NCI-H1436 treated with DMSO at 0.1 percent for 48 hours (cell line): ENCODE measurements around the gene SLC6A4.
"Not testable (repeated sequence)": the region's sequence is repeated elsewhere in the genome, so short reads cannot be mapped to it uniquely, and the experiment has no call there.

Source experiments
- DNase-seq: peaks from one replicate; lab custom pipeline; 2025; lab: John Stamatoyannopoulos, UW

SLC6A4 gene

GRCh38 chr17:30219315-30219714 is 16.2 kb downstream of the SLC6A4 start:
- no peak for DNase-seq

- no peak for DNase-seq
Measured at GRCh38 chr17:30218799-30219198, 16.7 kb downstream of the SLC6A4 start.

GRCh38 chr17:30217746-30218245 is 17.7 kb downstream of the SLC6A4 start:
- DNase-seq, result no peak

- no peak for DNase-seq
Measured at GRCh38 chr17:30217054-30217453, 18.4 kb downstream of the SLC6A4 start.

- no peak for DNase-seq
Measured at GRCh38 chr17:30212750-30213149, 22.7 kb downstream of the SLC6A4 start.

- no peak for DNase-seq
Measured at GRCh38 chr17:30211371-30211770, 24.1 kb downstream of the SLC6A4 start.

GRCh38 chr17:30210901-30211300 is 24.6 kb downstream of the SLC6A4 start:
- DNase-seq, result no peak

GRCh38 chr17:30210366-30210765 is 25.1 kb downstream of the SLC6A4 start:
- DNase-seq, result no peak

GRCh38 chr17:30209930-30210329 is 25.6 kb downstream of the SLC6A4 start:
- no peak for DNase-seq

GRCh38 chr17:30208214-30208613 is 27.3 kb downstream of the SLC6A4 start:
- DNase-seq, result no peak

- DNase-seq, result no peak
Measured at GRCh38 chr17:30207655-30208054, 27.8 kb downstream of the SLC6A4 start.

GRCh38 chr17:30203471-30203981 is 32.0 kb downstream of the SLC6A4 start:
- DNase-seq, result no peak

- not testable (repeated sequence) for DNase-seq
Measured at GRCh38 chr17:30200656-30201055, 34.8 kb downstream of the SLC6A4 start.

GRCh38 chr17:30200106-30200505 is 35.4 kb downstream of the SLC6A4 start:
- DNase-seq, result no peak

- no peak for DNase-seq
Measured at GRCh38 chr17:30199600-30199999, 35.9 kb downstream of the SLC6A4 start.

GRCh38 chr17:30197416-30197815 is 38.1 kb downstream of the SLC6A4 start:
- DNase-seq, result no peak

GRCh38 chr17:30196504-30196903 is 39.0 kb downstream of the SLC6A4 start:
- DNase-seq, result no peak

- no peak for DNase-seq
Measured at GRCh38 chr17:30191072-30191471, 44.4 kb downstream of the SLC6A4 start.

GRCh38 chr17:30188211-30188939 is 47.1 kb downstream of the SLC6A4 start:
- DNase-seq, result no peak

- DNase-seq, result no peak
Measured at GRCh38 chr17:30187573-30187972, 47.9 kb downstream of the SLC6A4 start.

GRCh38 chr17:30186761-30187160 is 48.7 kb downstream of the SLC6A4 start:
- no peak for DNase-seq

GRCh38 chr17:30176855-30177254 is 58.6 kb downstream of the SLC6A4 start:
- no peak for DNase-seq

- DNase-seq, result no peak
Measured at GRCh38 chr17:30174556-30174955, 60.9 kb downstream of the SLC6A4 start.

- no peak for DNase-seq
Measured at GRCh38 chr17:30173649-30174048, 61.8 kb downstream of the SLC6A4 start.
